ENCODE data around the gene CBX7. TPM values are rescaled to one million over a fixed set of nuclear protein-coding genes. Genes with fewer than 3 reads are reported as not detected.

CBX7 gene
- polyA plus RNA-seq, 1 experiment, result 2.2 TPM

- Histone ChIP-seq H3K9me3 (ENCODE audit: control insufficient read depth, insufficient read depth, low read length) (no peaks in the 10 kb centered on the region), H3K27me3 (ENCODE audit: control insufficient read depth, insufficient read depth, low read length) (no peaks in the 10 kb centered on the region), H3K27ac (ENCODE audit: low read depth, low read length) (no peak overlapping the region), H3K4me3 (ENCODE audit: low read depth, low read length) (no peak overlapping the region)
- no peak for DNase-seq (ENCODE audit: low read depth, low spot score)
- POLR2A ChIA-PET, result no interaction called here
- CTCF ChIA-PET, result interaction anchor here (0.7 kb wide), 1 partner anchor 174 kb away, joined by 4 read pairs; no protein-coding TSS in a partner anchor
- TF ChIP-seq CTCF (IDR thresholded peaks at IDR 0.05; ENCODE audit: low read depth, low read length), result no peak
Measured at GRCh38 chr22:39138357-39138997, 14.0 kb downstream of the CBX7 start.

- H3K27ac ChIP-seq (ENCODE audit: low read depth, low read length), result no peak overlapping the region
- H3K27me3 ChIP-seq (ENCODE audit: control insufficient read depth, insufficient read depth, low read length), result no peaks in the 10 kb centered on the region
- no peak for TF ChIP-seq CTCF (IDR thresholded peaks at IDR 0.05; ENCODE audit: low read depth, low read length)
- no peak overlapping the region for H3K4me3 ChIP-seq (ENCODE audit: low read depth, low read length)
- POLR2A ChIA-PET, result no interaction called here
- no peak for DNase-seq (ENCODE audit: low read depth, low spot score)
- no peaks in the 10 kb centered on the region; the same call in 1 of the 2 replicates for H3K9me3 ChIP-seq (ENCODE audit: control insufficient read depth, insufficient read depth, low read length)
- CTCF ChIA-PET, result interaction anchor here (0.6 to 1.6 kb wide), 5 partner anchors 115 to 888 kb away, joined by 3 to 6 read pairs (median 4); no protein-coding TSS in a partner anchor
Measured at GRCh38 chr22:39136317-39136716, 16.2 kb downstream of the CBX7 start.

- no peak for DNase-seq (ENCODE audit: low read depth, low spot score)
- no peak overlapping the region for H3K27ac ChIP-seq (ENCODE audit: low read depth, low read length)
- H3K9me3 ChIP-seq (ENCODE audit: control insufficient read depth, insufficient read depth, low read length), result no peaks in the 10 kb centered on the region; the same call in 1 of the 2 replicates
- no peaks in the 10 kb centered on the region for H3K27me3 ChIP-seq (ENCODE audit: control insufficient read depth, insufficient read depth, low read length)
- TF ChIP-seq CTCF (IDR thresholded peaks at IDR 0.05; ENCODE audit: low read depth, low read length), result peak; percentile 64
- ChIA-PET CTCF (interaction anchor here (0.6 to 1.6 kb wide), 6 partner anchors 8 to 379 kb away, joined by 3 to 7 read pairs (median 4); no protein-coding TSS in a partner anchor), POLR2A (no interaction called here)
- no peak overlapping the region for H3K4me3 ChIP-seq (ENCODE audit: low read depth, low read length)
Measured at GRCh38 chr22:39135092-39135896, 17.2 kb downstream of the CBX7 start.

GRCh38 chr22:39134366-39135091 lies 18.0 kb downstream of the CBX7 start:
- H3K9me3 ChIP-seq (ENCODE audit: control insufficient read depth, insufficient read depth, low read length), result no peaks in the 10 kb centered on the region; the same call in 1 of the 2 replicates
- CTCF ChIA-PET, result interaction anchor here (0.6 to 1.0 kb wide), 2 partner anchors 9 to 265 kb away, joined by 3 read pairs; no protein-coding TSS in a partner anchor
- no peak overlapping the region for H3K4me3 ChIP-seq (ENCODE audit: low read depth, low read length)
- H3K27ac ChIP-seq (ENCODE audit: low read depth, low read length), result no peak overlapping the region
- POLR2A ChIA-PET, result no interaction called here
- TF ChIP-seq CTCF (IDR thresholded peaks at IDR 0.05; ENCODE audit: low read depth, low read length), result no peak
- DNase-seq (ENCODE audit: low read depth, low spot score), result no peak
- no peaks in the 10 kb centered on the region for H3K27me3 ChIP-seq (ENCODE audit: control insufficient read depth, insufficient read depth, low read length)
